AG09319 (cell line): ENCODE results near the gene SYK.

Source experiments
- DNase-seq: peaks from one replicate; pipeline ENCODE4 v3.0.0-alpha.2; 2010; ENCODE audit warnings: low read depth; ENCODE audit errors: extremely low read depth
- TF ChIP-seq, protein P1 (sequence below): IDR thresholded peaks from 2 replicates; pipeline ENCODE4 v1.5.1; 2011; ENCODE audit warnings: low read depth, mild to moderate bottlenecking, inconsistent platforms, low read length, moderate library complexity

The SYK gene

DNA sequence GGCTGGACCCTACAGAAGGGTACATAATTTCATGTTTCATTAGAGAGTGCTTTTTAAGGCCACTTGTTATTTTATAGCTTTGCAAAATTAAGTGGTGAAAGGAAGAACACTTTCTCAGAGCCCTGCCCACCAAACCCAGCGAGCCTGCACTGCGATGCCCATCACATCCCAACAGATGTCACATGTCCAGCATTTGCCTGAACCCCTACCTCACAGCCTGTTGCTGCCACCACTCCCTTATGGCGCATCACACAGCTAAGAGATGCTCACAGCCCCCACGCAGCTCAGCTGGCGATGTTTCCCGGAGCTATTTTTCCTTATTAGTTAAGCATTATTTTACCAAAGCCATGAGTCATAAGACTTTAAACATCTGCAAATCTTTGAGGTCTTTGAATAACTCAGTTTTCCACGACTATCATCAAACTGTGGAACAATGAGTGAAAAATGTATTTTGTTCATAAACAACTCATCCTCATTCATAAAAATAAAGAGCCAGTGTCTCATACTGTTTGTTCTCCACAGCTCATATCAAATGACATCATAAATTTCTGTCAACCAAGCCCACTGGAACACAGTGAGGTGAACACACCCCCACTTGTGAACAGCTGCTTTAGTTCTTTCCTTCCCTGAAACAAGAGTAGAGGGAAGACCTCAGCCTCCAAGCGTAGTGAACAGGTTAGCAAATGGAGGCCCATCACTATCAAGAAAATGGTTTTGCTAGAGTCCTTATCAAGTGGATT lies 104.9 kb downstream of the SYK start:
- DNase-seq, result no peak
- TF ChIP-seq, protein P1, sequence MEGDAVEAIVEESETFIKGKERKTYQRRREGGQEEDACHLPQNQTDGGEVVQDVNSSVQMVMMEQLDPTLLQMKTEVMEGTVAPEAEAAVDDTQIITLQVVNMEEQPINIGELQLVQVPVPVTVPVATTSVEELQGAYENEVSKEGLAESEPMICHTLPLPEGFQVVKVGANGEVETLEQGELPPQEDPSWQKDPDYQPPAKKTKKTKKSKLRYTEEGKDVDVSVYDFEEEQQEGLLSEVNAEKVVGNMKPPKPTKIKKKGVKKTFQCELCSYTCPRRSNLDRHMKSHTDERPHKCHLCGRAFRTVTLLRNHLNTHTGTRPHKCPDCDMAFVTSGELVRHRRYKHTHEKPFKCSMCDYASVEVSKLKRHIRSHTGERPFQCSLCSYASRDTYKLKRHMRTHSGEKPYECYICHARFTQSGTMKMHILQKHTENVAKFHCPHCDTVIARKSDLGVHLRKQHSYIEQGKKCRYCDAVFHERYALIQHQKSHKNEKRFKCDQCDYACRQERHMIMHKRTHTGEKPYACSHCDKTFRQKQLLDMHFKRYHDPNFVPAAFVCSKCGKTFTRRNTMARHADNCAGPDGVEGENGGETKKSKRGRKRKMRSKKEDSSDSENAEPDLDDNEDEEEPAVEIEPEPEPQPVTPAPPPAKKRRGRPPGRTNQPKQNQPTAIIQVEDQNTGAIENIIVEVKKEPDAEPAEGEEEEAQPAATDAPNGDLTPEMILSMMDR, result no peak

GRCh38 chr9:90907056-90907445 lies 105.4 kb downstream of the SYK start:
- TF ChIP-seq, protein P1, result no peak
- DNase-seq, result no peak

DNA sequence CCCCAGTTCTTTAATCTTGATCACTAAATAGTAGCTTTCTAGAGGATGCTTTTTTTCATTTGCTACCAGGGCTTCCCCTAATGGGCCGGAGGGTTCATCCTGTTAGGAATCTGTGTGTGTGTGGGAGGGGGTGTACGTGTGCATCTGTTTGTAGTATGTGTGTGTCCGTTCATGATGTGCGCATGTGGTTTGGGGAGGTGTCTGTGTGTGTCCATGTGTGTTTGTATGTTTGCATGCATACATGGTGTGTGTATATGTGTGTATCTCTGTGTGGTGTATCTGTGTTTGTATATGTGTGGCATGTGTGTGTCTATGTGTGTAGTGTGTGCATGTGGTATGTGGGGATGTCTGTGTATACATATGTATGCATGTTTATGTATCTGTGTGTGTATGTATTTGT lies 106.2 kb downstream of the SYK start:
- no peak for DNase-seq
- TF ChIP-seq, protein P1, result no peak

GRCh38 chr9:90909225-90909624 lies 107.6 kb downstream of the SYK start:
- TF ChIP-seq, protein P1, result no peak
- no peak for DNase-seq

DNA sequence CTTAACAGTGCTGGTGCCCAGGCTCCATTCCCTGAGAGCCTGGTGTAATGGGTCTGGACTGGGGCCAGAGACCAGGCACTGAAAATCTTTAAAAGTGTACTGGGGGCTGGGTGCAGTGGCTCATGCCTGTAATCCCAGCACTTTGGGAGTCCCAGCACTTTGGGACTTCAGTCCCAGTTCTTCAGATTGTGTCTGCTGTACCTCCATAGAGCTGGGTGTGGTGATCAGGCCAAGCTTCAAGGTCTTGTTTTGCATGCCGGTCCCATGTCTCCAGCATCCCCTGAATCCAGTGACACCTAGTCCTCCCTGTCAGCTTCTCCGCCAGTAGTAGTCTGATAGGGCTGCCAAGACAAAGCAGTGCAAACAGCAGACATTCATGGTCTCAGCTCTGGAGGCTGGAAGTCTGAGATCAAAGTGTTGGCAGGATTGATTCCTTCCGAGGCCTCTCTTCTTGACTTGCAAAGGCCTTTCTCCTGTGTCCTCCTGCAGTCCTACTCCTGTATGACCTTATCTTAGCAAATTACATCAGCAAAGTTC lies 108.2 kb downstream of the SYK start:
- no peak for DNase-seq
- TF ChIP-seq, protein P1, result no peak

GRCh38 chr9:90914196-90914595 lies 112.6 kb downstream of the SYK start:
- TF ChIP-seq, protein P1, result no peak

DNA sequence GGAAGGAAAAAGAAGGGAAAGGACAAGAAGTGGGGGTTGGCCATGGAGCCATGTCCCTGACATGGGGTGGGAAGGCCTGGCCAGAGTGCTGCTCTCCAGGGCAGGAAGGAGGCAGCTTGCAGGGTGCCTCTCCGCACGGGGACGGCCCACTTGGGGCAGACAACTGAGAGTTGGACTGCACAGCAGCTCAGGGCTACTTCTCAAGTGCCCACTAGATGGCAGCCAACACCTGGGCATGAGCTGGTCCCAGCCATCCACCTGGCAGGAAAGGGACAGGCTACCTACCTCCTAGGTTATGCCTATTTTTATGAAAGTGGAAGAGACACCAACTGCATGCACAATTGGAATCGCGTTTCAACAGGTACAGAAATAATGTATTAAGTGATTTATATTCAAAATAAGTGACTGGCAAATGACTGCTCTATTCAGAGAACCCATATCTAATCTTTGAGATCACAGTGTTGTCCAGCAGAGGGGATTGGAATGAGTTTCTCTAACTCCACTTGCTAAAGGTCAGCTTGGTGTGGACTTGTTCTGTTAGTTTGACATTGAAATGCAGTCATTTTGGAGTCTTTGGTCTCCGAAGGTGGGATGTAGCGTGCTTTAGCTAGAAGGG lies 113.4 kb downstream of the SYK start:
- TF ChIP-seq, protein P1, result peak; percentile 81

More at GRCh38 chr9:90914196-90914595, 112.6 kb downstream of the SYK start:
- DNase-seq, result no peak

More for the DNA sequence above, 113.4 kb downstream of the SYK start:
- peak; percentile 37 for DNase-seq
